ENCODE data around the gene IMP3.

Gene IMP3

GRCh38 chr15:75659928-75660645, 20.1 kb upstream of the IMP3 start:
- Mint-ChIP-seq H3K27me3 (no peaks in the 10 kb centered on the region), H3K9me3 (no peaks in the 10 kb centered on the region), H3K36me3 (no peaks in the 10 kb centered on the region), H3K4me1 (no peaks in the 10 kb centered on the region), H3K4me3 (no peak overlapping the region), H3K27ac (no peak overlapping the region)

DNA sequence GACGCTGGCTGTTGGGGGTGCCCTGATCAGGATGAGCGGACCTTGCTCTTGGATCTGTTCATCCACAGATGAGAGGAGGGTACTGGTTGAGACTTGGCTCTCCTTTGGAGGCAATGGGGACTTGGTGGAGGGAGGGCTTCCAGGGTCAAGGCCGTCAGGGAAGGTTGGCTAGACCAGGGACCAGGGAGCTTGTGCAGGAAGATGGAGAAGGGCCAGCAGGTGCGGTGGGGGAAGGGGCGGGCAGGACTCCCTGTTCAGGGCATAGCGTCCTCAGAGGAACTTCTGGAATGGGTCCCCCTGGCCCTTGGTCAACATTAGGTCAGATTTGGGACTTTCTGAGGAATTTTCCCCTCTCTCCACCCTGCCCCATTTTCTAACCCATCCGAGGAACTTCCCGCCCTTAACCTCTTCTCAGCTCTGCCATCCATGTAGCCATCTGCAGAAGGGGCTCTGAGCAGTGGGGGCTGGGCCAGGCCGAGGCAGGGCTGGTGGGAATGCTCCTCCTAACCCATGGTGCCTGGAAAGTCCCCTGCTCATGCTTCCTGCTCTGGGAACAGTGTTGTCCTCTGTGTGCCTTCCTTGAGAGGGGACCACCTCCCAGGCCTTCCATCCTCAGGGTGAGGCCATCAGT, 19.2 kb upstream of the IMP3 start:
- H3K27ac Mint-ChIP-seq, result no peak overlapping the region
- no peaks in the 10 kb centered on the region for H3K36me3 Mint-ChIP-seq
- no peaks in the 10 kb centered on the region for H3K4me1 Mint-ChIP-seq
- no peak overlapping the region for H3K4me3 Mint-ChIP-seq
- H3K9me3 Mint-ChIP-seq, result no peaks in the 10 kb centered on the region
- no peaks in the 10 kb centered on the region for H3K27me3 Mint-ChIP-seq

DNA sequence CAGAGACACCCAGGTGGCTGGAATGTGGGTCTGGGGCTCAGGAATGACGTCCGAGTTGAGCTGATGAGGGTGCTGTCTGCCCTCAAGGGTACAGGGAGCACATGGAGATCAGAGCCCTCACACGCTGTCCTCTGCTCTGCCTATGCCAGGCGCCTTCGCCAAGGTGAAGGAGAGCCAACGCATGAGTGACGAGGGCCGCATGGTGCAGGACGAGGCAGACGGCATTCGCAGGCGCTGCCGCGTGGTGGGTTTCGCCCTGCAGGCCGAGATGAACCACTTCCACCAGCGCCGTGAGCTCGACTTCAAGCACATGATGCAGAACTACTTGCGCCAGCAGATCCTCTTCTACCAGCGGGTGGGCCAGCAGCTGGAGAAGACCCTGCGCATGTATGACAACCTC, 16.8 kb upstream of the IMP3 start:
- Mint-ChIP-seq H3K36me3 (no peaks in the 10 kb centered on the region), H3K27ac (no peak overlapping the region), H3K9me3 (no peaks in the 10 kb centered on the region), H3K27me3 (no peaks in the 10 kb centered on the region), H3K4me1 (peaks cover 3% of the 10 kb centered on the region), H3K4me3 (no peak overlapping the region)

GRCh38 chr15:75656331-75656730, 16.3 kb upstream of the IMP3 start:
- no peaks in the 10 kb centered on the region for H3K27me3 Mint-ChIP-seq
- no peaks in the 10 kb centered on the region for H3K9me3 Mint-ChIP-seq
- H3K4me1 Mint-ChIP-seq, result peaks cover 8% of the 10 kb centered on the region
- no peak overlapping the region for H3K27ac Mint-ChIP-seq
- no peaks in the 10 kb centered on the region for H3K36me3 Mint-ChIP-seq
- H3K4me3 Mint-ChIP-seq, result no peak overlapping the region

GRCh38 chr15:75655931-75656330, 15.9 kb upstream of the IMP3 start:
- H3K4me3 Mint-ChIP-seq, result no peak overlapping the region
- peaks cover 12% of the 10 kb centered on the region for H3K4me1 Mint-ChIP-seq
- no peak overlapping the region for H3K27ac Mint-ChIP-seq
- no peaks in the 10 kb centered on the region for H3K27me3 Mint-ChIP-seq
- no peaks in the 10 kb centered on the region for H3K36me3 Mint-ChIP-seq
- no peaks in the 10 kb centered on the region for H3K9me3 Mint-ChIP-seq

DNA sequence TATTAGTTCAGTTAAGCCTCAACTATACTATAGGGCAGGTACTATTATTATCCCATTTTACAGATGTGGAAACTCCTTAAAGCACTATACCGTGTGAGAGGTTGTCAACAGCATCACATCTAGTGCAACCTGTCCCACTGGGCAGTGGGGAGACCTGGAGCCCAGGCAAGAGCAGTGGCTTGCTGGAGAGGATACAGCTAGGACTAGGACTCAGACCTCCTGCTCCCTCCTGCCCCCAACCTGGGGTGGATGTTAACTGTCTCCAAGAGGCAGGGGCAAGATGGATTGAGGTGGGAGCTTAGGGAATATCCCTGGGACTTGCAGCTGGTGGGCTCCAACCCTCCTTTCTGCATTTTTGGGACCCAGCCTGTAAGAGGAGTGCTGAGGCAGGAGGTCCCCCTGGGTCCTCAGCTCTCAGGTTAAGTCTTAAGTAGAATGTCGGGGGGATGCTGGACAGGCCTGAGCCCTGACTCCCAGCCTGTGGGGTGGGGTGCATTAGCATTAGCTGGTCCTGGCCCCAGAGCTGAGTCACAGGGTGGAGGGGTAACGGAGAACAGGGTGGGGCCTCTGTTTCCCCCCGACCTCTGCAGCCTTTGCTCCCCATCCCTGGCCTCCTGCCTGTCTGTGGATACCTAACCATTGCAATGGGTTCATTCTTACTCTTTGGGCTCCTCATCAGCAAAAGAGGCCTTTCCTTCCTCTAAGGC, 14.3 kb upstream of the IMP3 start:
- Mint-ChIP-seq H3K4me3 (no peak overlapping the region), H3K27ac (no peak overlapping the region), H3K27me3 (no peaks in the 10 kb centered on the region), H3K36me3 (no peaks in the 10 kb centered on the region), H3K9me3 (no peaks in the 10 kb centered on the region), H3K4me1 (peaks cover 26% of the 10 kb centered on the region)

DNA sequence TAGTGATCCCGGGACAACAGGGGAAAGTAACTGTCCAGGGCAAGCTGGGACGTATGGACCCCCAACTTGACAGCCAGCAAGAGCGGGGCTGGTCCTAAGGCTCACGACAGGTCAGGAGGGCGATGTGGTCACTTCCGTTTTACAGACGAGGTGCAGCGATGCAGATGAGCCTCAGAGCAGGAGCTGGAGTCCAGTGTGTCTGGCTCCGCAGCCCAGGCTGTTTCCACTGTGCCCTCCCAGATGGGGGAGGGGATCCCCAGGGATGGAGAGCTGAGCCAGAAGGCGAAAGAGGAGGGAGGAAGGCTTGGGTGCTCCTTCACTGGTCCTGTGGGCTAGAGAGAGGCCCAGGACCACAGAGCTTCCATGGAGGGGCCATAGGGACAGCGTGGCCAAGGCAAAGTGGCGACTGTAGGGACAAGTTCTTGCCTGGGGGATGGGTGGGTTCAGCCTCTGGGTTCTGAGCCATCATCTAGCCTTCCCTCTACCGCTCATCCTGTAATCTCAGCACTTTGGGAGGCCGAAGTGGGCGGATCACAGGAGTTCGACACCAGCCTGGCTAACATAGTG, 13.4 kb upstream of the IMP3 start:
- H3K36me3 Mint-ChIP-seq, result no peaks in the 10 kb centered on the region
- H3K4me1 Mint-ChIP-seq, result peaks cover 26% of the 10 kb centered on the region
- no peak overlapping the region for H3K4me3 Mint-ChIP-seq
- peak overlapping the region; percentile 23 for H3K27ac Mint-ChIP-seq
- H3K27me3 Mint-ChIP-seq, result no peaks in the 10 kb centered on the region
- H3K9me3 Mint-ChIP-seq, result no peaks in the 10 kb centered on the region

DNA sequence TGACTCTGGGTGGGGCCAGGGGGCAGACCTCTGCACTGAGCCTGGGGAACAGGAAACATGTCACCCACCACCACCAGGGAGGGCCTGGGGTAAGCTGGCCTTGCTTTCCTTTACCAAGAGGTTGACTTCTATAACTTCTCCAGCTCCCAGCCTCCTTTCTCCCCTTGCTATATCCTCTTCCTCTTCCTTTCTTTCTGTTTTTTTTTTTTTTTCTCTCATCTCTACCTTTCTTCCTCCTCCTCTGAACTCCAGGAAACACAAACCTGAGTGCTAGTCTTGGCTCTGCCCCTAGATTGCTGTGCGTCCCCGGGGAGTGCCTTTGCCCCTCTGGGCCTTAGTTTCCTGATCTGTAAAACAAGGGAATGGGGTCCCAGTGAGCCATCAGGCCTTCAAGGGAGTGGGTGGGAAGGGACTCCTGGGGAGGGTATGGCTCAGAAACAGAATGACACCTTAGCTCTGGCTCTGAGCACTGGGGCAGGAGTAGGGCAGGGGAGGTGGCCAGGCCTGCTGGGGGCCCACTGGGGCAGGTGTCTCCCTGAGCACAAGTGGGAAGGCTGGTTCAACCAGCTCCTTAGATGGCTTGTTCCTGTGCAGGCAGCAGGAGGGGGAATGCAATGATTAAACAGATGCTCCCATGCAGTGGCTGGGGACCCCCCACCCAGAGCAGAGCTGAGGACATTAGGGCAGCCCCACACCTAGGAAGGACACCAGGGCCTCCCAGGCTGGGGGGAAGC, 12.0 kb upstream of the IMP3 start:
- Mint-ChIP-seq H3K4me1 (peaks cover 28% of the 10 kb centered on the region), H3K27ac (peak overlapping the region; percentile 70), H3K9me3 (no peaks in the 10 kb centered on the region), H3K36me3 (no peaks in the 10 kb centered on the region), H3K4me3 (no peak overlapping the region), H3K27me3 (no peaks in the 10 kb centered on the region)

GRCh38 chr15:75650908-75651809, 11.1 kb upstream of the IMP3 start:
- Mint-ChIP-seq H3K4me3 (no peak overlapping the region), H3K27me3 (no peaks in the 10 kb centered on the region), H3K9me3 (no peaks in the 10 kb centered on the region), H3K4me1 (peaks cover 36% of the 10 kb centered on the region), H3K27ac (no peak overlapping the region), H3K36me3 (no peaks in the 10 kb centered on the region)

GRCh38 chr15:75649848-75650247, 9.8 kb upstream of the IMP3 start:
- Mint-ChIP-seq H3K27me3 (no peaks in the 10 kb centered on the region), H3K4me1 (peaks cover 38% of the 10 kb centered on the region), H3K27ac (no peak overlapping the region), H3K9me3 (no peaks in the 10 kb centered on the region), H3K36me3 (no peaks in the 10 kb centered on the region), H3K4me3 (peak overlapping the region; percentile 47)

GRCh38 chr15:75649045-75649761, 9.2 kb upstream of the IMP3 start:
- H3K36me3 Mint-ChIP-seq, result no peaks in the 10 kb centered on the region
- peak overlapping the region; percentile 78 for H3K4me3 Mint-ChIP-seq
- H3K27me3 Mint-ChIP-seq, result no peaks in the 10 kb centered on the region
- peak overlapping the region; percentile 51 for H3K27ac Mint-ChIP-seq
- H3K4me1 Mint-ChIP-seq, result peaks cover 38% of the 10 kb centered on the region
- H3K9me3 Mint-ChIP-seq, result no peaks in the 10 kb centered on the region

- H3K4me3 Mint-ChIP-seq, result peak overlapping the region; percentile 78
- peak overlapping the region; percentile 51 for H3K27ac Mint-ChIP-seq
- H3K27me3 Mint-ChIP-seq, result no peaks in the 10 kb centered on the region
- peaks cover 38% of the 10 kb centered on the region for H3K4me1 Mint-ChIP-seq
- H3K36me3 Mint-ChIP-seq, result no peaks in the 10 kb centered on the region
- no peaks in the 10 kb centered on the region for H3K9me3 Mint-ChIP-seq
Measured at GRCh38 chr15:75648156-75649000, 8.4 kb upstream of the IMP3 start.

DNA sequence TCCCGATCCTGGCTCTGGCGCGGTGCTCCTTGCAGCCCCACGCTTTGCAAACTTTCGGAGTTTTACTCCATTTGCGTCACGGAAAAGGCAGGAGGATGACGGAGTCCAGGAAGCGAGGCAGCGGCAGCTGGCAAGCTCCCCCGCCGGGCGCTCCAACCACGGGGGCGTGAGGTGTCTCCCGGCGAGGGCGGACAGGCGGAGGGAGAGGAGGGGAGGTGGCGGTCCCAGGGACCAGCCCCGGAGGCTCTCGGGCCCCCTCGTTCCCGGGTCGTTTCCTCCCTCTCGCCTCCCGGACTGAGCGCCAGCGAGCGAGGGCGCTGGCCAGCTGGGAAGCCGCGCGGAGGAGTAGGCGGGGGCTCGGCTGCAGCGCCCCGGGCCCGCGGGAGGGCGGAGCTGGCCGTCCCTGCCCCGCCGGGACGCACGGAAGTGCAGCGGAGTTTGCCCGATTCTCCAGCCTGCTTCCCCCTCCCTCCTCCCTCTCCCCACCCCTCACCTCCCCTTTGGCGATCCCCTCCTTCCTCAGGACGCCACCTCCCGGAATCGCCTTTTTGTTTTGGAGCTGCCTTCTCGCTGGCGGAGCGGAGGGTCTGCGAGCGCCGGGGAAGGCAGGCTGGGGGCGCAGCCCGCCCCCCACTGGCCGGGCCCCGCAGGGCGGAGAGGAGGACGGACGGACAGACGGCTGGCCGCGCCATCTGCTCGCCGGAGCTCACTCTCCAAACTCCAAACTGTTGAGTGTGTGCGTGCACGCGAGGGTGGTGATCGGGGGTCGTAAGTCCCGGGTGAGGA, 7.5 kb upstream of the IMP3 start, which contains the start of gene SNX33:
Gene SNX33 (plus strand): TSS at position 543 of the 786 bp plus-strand sequence. CDS start 1,191 bp downstream, outside the sequence.
- Mint-ChIP-seq H3K27me3 (no peaks in the 10 kb centered on the region), H3K4me3 (peak within 1 kb of the TSS; percentile 88), H3K36me3 (no peaks in the 10 kb centered on the region), H3K4me1 (peaks cover 38% of the 10 kb centered on the region), H3K9me3 (no peaks in the 10 kb centered on the region), H3K27ac (peak within 1 kb of the TSS; percentile 65)

Measured in activated naive CD4-positive, alpha-beta T cell treated with anti-CD3 and anti-CD28 coated beads, Interleukin-2, amount 50 U/mL, for 24 hours (primary cell).